ENCODE data around the gene BRINP1. TPM values are rescaled to one million over a fixed set of nuclear protein-coding genes. Genes with fewer than 3 reads are reported as not detected.

BRINP1 gene
- total RNA-seq, 1 donor from 2014 or later = 1.5 TPM

DNA sequence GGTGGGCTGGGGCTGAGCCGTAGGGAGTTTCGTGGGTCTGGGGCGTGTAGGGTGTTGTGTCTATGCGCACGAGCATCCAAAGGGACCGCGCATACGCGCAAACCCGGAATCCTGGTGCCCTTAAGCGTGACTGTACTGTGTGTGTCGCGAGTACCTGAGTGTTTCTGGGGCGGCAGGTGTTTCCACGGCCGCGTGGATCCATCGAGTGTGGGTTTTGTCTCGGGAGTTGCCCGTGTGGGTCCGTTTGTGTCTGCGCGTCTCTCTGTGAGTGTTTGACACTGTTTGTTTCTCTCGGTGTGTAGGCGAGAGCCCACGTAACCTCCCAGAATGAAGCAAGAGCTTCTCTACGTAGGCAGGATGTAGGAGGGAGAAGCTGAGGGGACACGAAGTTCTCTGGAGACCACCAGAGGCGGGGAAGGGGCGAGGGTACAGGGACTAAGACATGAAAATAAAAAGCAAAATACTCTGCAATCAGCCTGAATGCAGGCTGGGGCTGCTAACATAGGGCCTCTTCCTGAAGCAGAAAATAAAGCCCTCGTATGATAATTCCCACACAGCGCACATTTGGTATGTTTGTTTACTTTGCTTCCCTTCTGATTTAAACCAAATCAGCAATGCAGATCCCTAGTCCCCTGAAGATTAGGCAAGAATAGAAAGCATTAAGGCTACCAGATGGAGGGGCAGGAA lies 588 bp upstream of the BRINP1 start:
- no peaks in the 10 kb centered on the region for H3K4me1 ChIP-seq
- ATAC-seq = no peak

DNA sequence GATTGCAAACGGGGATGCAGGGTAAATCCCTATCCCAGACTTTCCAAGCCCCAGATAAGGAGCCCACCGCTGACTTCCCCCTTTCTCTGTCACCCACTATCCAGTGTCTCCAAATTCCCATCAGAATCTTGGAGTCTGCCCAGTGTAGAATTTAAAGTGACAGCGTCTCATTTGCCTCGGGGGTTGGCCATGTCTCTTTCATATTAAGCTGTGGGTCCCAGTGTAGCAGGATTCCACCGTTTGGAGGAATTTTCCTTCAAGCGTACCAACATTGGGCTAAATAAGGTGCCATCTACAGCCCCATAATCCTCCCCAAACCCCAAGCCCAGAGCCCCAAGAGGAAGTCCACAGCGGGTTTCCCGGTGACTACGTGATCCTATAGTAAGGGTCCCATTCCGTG lies 1.1 kb downstream of the BRINP1 start:
- TF ChIP-seq, protein P1, sequence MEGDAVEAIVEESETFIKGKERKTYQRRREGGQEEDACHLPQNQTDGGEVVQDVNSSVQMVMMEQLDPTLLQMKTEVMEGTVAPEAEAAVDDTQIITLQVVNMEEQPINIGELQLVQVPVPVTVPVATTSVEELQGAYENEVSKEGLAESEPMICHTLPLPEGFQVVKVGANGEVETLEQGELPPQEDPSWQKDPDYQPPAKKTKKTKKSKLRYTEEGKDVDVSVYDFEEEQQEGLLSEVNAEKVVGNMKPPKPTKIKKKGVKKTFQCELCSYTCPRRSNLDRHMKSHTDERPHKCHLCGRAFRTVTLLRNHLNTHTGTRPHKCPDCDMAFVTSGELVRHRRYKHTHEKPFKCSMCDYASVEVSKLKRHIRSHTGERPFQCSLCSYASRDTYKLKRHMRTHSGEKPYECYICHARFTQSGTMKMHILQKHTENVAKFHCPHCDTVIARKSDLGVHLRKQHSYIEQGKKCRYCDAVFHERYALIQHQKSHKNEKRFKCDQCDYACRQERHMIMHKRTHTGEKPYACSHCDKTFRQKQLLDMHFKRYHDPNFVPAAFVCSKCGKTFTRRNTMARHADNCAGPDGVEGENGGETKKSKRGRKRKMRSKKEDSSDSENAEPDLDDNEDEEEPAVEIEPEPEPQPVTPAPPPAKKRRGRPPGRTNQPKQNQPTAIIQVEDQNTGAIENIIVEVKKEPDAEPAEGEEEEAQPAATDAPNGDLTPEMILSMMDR (IDR thresholded peaks at IDR 0.05) = no peak
- Histone ChIP-seq H3K27ac (no peak overlapping the region), H3K4me3 (no peak overlapping the region), H3K4me1 (no peaks in the 10 kb centered on the region), H3K9me3 (no peaks in the 10 kb centered on the region), H3K27me3 (peaks cover 43% of the 10 kb centered on the region), H3K36me3 (no peaks in the 10 kb centered on the region)
- intact Hi-C loops (cut with DNase I) = no loop called here
- ATAC-seq (no peak), DNase-seq (no peak)

More for the DNA sequence above, 588 bp upstream of the BRINP1 start:
- TF ChIP-seq, protein P1 (IDR thresholded peaks at IDR 0.05) = no peak
- Histone ChIP-seq H3K36me3 (no peaks in the 10 kb centered on the region), H3K4me3 (no peak overlapping the region), H3K9me3 (no peaks in the 10 kb centered on the region), H3K27ac (no peak overlapping the region), H3K27me3 (peaks cover 43% of the 10 kb centered on the region)
- no peak for DNase-seq
- intact Hi-C loops (cut with DNase I) = no loop called here

DNA sequence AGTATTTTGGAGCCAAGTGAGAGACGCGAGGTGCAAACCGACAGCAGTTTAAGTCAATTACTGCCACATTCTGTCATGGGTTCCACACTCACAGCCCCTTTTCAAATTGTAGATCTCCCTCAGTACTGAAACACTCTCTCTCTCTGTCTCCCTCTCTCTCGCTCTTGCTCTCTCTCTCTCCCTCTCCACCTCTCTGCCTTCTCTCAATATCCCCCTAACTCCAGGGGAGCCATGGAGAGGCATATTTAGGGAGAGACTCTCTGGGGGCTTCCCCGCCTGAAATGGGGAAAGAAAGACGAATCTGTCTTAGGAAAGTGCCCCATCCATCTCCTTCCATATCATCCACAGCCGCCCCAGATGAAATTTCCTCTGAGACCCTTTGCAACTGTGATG lies 1.6 kb downstream of the BRINP1 start:
- H3K4me1 ChIP-seq = no peaks in the 10 kb centered on the region
- no peak overlapping the region for H3K4me3 ChIP-seq
- no peaks in the 10 kb centered on the region for H3K9me3 ChIP-seq
- H3K27ac ChIP-seq = no peak overlapping the region
- H3K36me3 ChIP-seq = no peaks in the 10 kb centered on the region
- TF ChIP-seq, protein P1 (IDR thresholded peaks at IDR 0.05) = no peak
- ATAC-seq (no peak), DNase-seq (no peak)
- intact Hi-C loops (cut with DNase I) = no loop called here
- H3K27me3 ChIP-seq = peaks cover 43% of the 10 kb centered on the region

DNA sequence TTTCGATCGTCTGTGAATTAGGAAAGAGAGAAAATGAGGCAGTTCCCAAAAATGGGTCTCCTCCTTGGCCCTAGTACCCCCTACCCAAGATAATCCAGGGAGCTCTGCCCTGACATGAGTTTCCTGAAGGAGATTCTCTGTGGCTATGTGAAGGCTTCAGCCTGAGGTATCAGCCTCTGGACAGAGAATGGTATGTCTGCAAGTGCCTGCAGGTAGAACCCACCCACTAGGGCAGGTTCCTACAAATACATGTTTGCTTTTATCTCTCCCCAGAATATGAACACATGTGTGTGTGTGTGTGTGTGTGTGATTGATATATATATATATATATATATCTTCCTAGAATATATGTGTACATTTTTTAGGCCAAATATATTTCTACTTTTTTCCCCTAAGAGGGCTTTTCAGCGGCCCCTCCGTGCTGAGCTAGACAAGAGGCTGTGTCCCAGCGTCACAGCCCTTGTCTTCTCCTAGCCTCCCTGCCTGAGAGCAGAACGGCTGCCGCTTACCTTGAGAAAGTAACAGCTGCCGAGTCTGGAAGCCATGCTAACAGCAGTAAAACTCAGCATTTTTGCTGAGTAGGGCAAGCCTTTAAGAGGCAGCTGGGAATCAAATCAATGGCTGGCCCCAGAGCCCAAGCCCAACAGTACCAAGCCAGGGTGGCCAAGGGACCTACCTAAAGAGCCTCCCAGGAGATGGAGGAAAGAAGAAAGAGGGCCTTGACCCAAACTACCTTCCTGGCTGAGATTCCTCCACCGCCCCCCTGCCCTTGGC lies 2.1 kb downstream of the BRINP1 start:
- H3K4me3 ChIP-seq = no peak overlapping the region
- no peaks in the 10 kb centered on the region for H3K36me3 ChIP-seq
- DNase-seq (no peak), ATAC-seq (no peak)
- intact Hi-C loops (cut with DNase I) = no loop called here
- no peaks in the 10 kb centered on the region for H3K4me1 ChIP-seq
- no peaks in the 10 kb centered on the region for H3K9me3 ChIP-seq
- no peak overlapping the region for H3K27ac ChIP-seq
- H3K27me3 ChIP-seq = peaks cover 43% of the 10 kb centered on the region
- TF ChIP-seq, protein P1 (IDR thresholded peaks at IDR 0.05) = no peak

DNA sequence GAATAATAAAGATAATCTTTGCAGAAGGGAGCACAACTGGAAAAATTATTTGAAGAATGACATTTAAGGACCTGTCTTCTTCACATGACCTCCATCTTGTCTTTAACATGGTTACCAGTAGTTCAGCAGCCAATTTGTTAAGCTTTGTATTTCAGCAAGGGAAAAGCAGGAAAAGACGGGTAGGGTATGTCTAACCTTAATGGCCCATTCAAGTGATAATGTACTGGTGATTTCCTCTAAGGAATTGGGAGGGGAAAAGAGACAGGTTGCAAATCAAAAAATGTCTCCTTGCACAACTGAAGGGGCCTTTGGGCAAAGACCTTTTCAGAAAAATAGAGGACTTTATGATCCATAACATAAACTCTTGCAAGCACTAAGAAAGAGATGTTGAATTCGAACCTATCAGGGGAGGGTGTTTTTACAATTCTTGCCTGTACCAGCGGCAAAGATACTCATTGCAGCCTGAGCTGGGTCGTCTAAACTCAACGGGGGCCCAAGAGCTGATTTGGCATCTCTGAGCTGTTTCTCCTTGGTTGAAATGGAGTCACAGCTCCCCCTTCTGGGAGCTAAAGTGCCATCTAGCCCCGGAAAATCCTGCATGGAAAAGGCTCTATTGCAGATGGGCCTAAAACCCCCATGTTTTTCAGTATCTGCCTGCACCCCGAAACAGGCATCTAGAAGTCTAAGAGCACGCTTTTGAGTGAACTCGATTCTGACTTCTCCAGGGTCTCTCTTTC lies 3.8 kb downstream of the BRINP1 start:
- Histone ChIP-seq H3K27ac (no peak overlapping the region), H3K36me3 (no peaks in the 10 kb centered on the region), H3K9me3 (no peaks in the 10 kb centered on the region), H3K27me3 (peaks cover 39% of the 10 kb centered on the region), H3K4me3 (no peak overlapping the region), H3K4me1 (no peaks in the 10 kb centered on the region)
- ATAC-seq (no peak), DNase-seq (no peak)
- intact Hi-C loops (cut with DNase I) = no loop called here
- TF ChIP-seq, protein P1 (IDR thresholded peaks at IDR 0.05) = peak; percentile 36

Data from upper lobe of right lung (tissue), 1 donor.